Hepatocyte (in vitro differentiated cells): ENCODE data around the gene RPS24.

Experiments
- CTCF ChIP-seq: fragments of 200-600 bp; sonication (generic); IDR thresholded peaks from 2 replicates; pipeline ENCODE4 v1.5.1; 2016; ENCODE audit warnings: antibody characterized with exemption, mild to moderate bottlenecking; ENCODE audit not compliant: poor library complexity
- EZH2 ChIP-seq: fragments of 200-600 bp; sonication (generic); IDR thresholded peaks from 2 replicates; pipeline ENCODE4 v1.6.1; 2016; ENCODE audit warnings: antibody characterized with exemption, mild to moderate bottlenecking, borderline replicate concordance

- no peak for TF ChIP-seq CTCF
- no peak for TF ChIP-seq EZH2
Measured at GRCh38 chr10:78039743-78040142, 6.1 kb downstream of the RPS24 start.
